Transverse colon (tissue), 4 donors: ENCODE results near the gene TFE3. TPM values are rescaled to one million over a fixed set of nuclear protein-coding genes. Genes with fewer than 3 reads are reported as not detected.

ENCODE experiments used
- small RNA-seq, 4 donors: library from RNA; depleted of rRNA; stranded (forward); fragments of <200 nt; gene quantifications; one replicate each; pipeline ENCODE3, GENCODE V24; 2016
- total RNA-seq, 4 donors: library from RNA; depleted of rRNA; stranded (reverse); fragments of >200 nt; gene quantifications; one replicate each; pipeline ENCODE4 v1.1.0, GENCODE V29; 2016

TFE3 gene
- total RNA-seq, 4 donors from 2014 or later, result 31.7 to 45.6 (median 44.7) TPM

Small RNA genes within 50 kb of the gene (small RNA-seq; reads per million reads assigned to genes)
- gene RNU4-52P, result 0 reads per million in 4 donors

Other genes with a start within 250 kb of the TFE3 start
- gene HDAC6, start 241.3 kb downstream of the TFE3 start, total RNA-seq, result 100 to 1,000 TPM in 2 of 4 donors, 10 to 100 TPM in 2; 74.4 to 105 (median 93.3) TPM
- not detected for gene ERAS, start 216.8 kb downstream of the TFE3 start, total RNA-seq
- gene PCSK1N, start 207.7 kb downstream of the TFE3 start, total RNA-seq, result 100 to 1,000 TPM in 1 of 4 donors, 10 to 100 TPM in 3; 14.0 to 144 (median 20.4) TPM
- 10 to 100 TPM; 26.7 to 61.3 (median 43.7) TPM for gene TIMM17B, start 145.6 kb downstream of the TFE3 start, total RNA-seq
- 10 to 100 TPM; 21.7 to 92.3 (median 63.8) TPM for gene PQBP1, start 145.4 kb downstream of the TFE3 start, total RNA-seq
- gene SLC35A2, start 131.7 kb downstream of the TFE3 start, total RNA-seq, result 10 to 100 TPM; 29.5 to 48.3 (median 33.8) TPM
- 10 to 100 TPM in 3 of 4 donors, not detected in 1; 11.2 to 50.7 (median 20.6) TPM for gene PIM2, start 124.3 kb downstream of the TFE3 start, total RNA-seq
- gene OTUD5, start 85.8 kb downstream of the TFE3 start, total RNA-seq, result 10 to 100 TPM; 39.4 to 96.9 (median 40.6) TPM
- gene KCND1, start 71.5 kb downstream of the TFE3 start, total RNA-seq, result under 1 TPM in 2 of 4 donors, not detected in 2; 0.95 to 0.96 TPM
- 100 to 1,000 TPM in 1 of 4 donors, 10 to 100 TPM in 3; 34.8 to 102 (median 52.9) TPM for gene GRIPAP1, start 41.1 kb downstream of the TFE3 start, total RNA-seq
- 10 to 100 TPM in 2 of 4 donors, 1 to 10 TPM in 2; 4.4 to 19.1 (median 9.9) TPM for gene CCDC120, start 15.6 kb upstream of the TFE3 start, total RNA-seq
- 10 to 100 TPM in 2 of 4 donors, 1 to 10 TPM in 2; 3.4 to 16.8 (median 9.2) TPM for gene PRAF2, start 30.6 kb upstream of the TFE3 start, total RNA-seq
- gene WDR45, start 36.5 kb upstream of the TFE3 start, total RNA-seq, result 100 to 1,000 TPM in 2 of 4 donors, 10 to 100 TPM in 2; 73.5 to 205 (median 117) TPM
- gene GPKOW, start 80.4 kb upstream of the TFE3 start, total RNA-seq, result 10 to 100 TPM; 10.7 to 21.8 (median 18.0) TPM
- gene MAGIX, start 119.4 kb upstream of the TFE3 start, total RNA-seq, result 10 to 100 TPM in 3 of 4 donors, 1 to 10 TPM in 1; 5.6 to 28.8 (median 12.7) TPM
- 10 to 100 TPM; 31.0 to 60.3 (median 43.2) TPM for gene PLP2, start 128.5 kb upstream of the TFE3 start, total RNA-seq
- gene PRICKLE3, start 143.0 kb upstream of the TFE3 start, total RNA-seq, result 10 to 100 TPM; 14.5 to 40.0 (median 33.2) TPM
- 1 to 10 TPM; 1.1 to 7.6 (median 5.0) TPM for gene SYP, start 156.8 kb upstream of the TFE3 start, total RNA-seq
- 1 to 10 TPM in 1 of 4 donors, under 1 TPM in 2, not detected in 1; 0.32 to 2.8 (median 0.96) TPM for gene CACNA1F, start 190.0 kb upstream of the TFE3 start, total RNA-seq
- 10 to 100 TPM; 11.0 to 13.7 (median 12.6) TPM for gene CCDC22, start 192.1 kb upstream of the TFE3 start, total RNA-seq
- gene FOXP3, start 221.4 kb upstream of the TFE3 start, total RNA-seq, result not detected
- 10 to 100 TPM in 1 of 4 donors, 1 to 10 TPM in 3; 2.0 to 18.7 (median 2.8) TPM for gene PPP1R3F, start 226.4 kb upstream of the TFE3 start, total RNA-seq